ENCODE results near the gene CEP170B. TPM values are rescaled to one million over a fixed set of nuclear protein-coding genes. Genes with fewer than 3 reads are reported as not detected.

Gene CEP170B
- total and polyA plus RNA-seq, 8 donors, result 9.6 to 483 (median 29.1) TPM

- intact Hi-C loops (cut with DNase I; ENCODE audit: low total_unique reads), result no loop called here
- Histone ChIP-seq H3K27ac (peak overlapping the region in 2 of 5 donors; percentile 67 to 83), H3K4me3 (peak overlapping the region; percentile 55 to 70 (median 62)), H3K36me3 (peaks cover 0 to 3% (median 0%) of the 10 kb centered on the region in 4 donors), H3K4me1 (peaks cover 11 to 27% (median 26%) of the 10 kb centered on the region in 4 donors), H3K9me3 (no peaks in the 10 kb centered on the region), H3K27me3 (peaks cover 0 to 33% (median 12%) of the 10 kb centered on the region in 3 donors)
- no peak for DNase-seq
- WGBS, 5 donors, result 13 to 64% (median 16%) methylated on average over 3 to 41 of the region's 42 CpGs
- no peak for TF ChIP-seq EP300 (IDR thresholded peaks at IDR 0.05)
- TF ChIP-seq POLR2AphosphoS5 (IDR thresholded peaks at IDR 0.05), result no peak
- TF ChIP-seq, protein P1, sequence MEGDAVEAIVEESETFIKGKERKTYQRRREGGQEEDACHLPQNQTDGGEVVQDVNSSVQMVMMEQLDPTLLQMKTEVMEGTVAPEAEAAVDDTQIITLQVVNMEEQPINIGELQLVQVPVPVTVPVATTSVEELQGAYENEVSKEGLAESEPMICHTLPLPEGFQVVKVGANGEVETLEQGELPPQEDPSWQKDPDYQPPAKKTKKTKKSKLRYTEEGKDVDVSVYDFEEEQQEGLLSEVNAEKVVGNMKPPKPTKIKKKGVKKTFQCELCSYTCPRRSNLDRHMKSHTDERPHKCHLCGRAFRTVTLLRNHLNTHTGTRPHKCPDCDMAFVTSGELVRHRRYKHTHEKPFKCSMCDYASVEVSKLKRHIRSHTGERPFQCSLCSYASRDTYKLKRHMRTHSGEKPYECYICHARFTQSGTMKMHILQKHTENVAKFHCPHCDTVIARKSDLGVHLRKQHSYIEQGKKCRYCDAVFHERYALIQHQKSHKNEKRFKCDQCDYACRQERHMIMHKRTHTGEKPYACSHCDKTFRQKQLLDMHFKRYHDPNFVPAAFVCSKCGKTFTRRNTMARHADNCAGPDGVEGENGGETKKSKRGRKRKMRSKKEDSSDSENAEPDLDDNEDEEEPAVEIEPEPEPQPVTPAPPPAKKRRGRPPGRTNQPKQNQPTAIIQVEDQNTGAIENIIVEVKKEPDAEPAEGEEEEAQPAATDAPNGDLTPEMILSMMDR (IDR thresholded peaks at IDR 0.05), result no peak
- no peak for TF ChIP-seq POLR2A (IDR thresholded peaks at IDR 0.05)
Observed at GRCh38 chr14:104933746-104934733, 69.0 kb downstream of the CEP170B start.

DNA sequence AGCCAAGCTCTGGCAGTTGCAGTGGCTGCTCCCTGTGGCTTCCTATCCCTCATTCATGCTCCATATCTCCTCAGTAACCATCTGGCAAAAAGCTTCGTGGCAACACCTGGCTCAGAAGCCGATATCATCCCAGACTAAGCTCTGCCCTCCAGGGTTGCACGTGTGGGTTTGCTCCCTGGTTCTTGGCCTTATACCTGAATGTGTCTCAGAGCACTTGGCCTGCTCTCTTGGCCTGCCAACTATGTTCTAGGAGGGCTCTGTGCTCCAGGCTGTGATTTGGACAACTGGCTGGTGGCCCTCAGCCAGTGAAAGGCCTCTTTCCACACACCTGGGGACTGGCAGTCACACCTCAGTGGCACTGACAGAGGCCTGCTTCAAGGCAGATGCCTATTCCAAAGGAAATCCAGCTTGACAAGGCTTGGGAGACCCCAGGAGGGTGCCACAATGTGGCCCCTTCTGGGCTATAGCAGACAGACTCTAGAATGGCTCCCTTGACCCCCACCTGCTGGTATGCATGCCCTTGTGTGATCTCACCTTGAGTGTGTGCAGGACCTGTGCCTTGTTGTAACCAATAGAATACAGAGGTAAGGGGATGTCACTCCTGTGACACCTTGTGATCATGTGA is 70.1 kb downstream of the CEP170B start:
- intact Hi-C loops (cut with DNase I; ENCODE audit: low total_unique reads), result no loop called here
- peaks cover 0 to 14% (median 0%) of the 10 kb centered on the region in 4 donors for H3K36me3 ChIP-seq
- no peak for DNase-seq
- no peak overlapping the region for H3K4me3 ChIP-seq
- H3K27ac ChIP-seq, result no peak overlapping the region
- H3K27me3 ChIP-seq, result peaks cover 0 to 33% (median 12%) of the 10 kb centered on the region in 3 donors
- H3K9me3 ChIP-seq, result no peaks in the 10 kb centered on the region
- WGBS, 5 donors, result 36 to 60% (median 59%) methylated on average over 3 of the region's 3 CpGs
- H3K4me1 ChIP-seq, result peaks cover 11 to 27% (median 26%) of the 10 kb centered on the region in 4 donors
- TF ChIP-seq, protein P1 (IDR thresholded peaks at IDR 0.05), result no peak
- TF ChIP-seq POLR2AphosphoS5 (IDR thresholded peaks at IDR 0.05) (no peak), POLR2A (IDR thresholded peaks at IDR 0.05) (no peak), EP300 (IDR thresholded peaks at IDR 0.05) (no peak)

DNA sequence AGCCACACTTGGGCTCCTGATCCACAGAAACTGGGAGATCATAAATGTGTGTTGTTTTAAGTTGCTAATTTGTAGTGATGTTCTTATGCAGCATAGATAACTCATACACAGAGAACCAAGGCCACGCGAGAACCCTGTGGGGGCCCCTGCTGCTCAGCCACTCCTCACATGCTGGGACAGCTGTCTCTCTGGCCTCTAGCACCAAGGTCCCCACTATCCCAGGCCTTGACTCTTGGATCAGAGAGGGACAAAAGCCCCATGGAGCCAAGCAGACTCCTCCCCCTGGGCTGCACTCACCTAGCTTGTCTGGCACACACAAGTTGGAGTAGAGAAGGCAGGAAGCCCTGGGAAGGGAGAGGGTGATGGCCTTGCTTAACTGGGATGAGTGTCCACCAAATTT is 70.9 kb downstream of the CEP170B start:
- intact Hi-C loops (cut with DNase I; ENCODE audit: low total_unique reads), result no loop called here
- H3K27me3 ChIP-seq, result peaks cover 0 to 33% (median 12%) of the 10 kb centered on the region in 3 donors
- no peak for DNase-seq
- H3K36me3 ChIP-seq, result peaks cover 0 to 17% (median 0%) of the 10 kb centered on the region in 4 donors
- peaks cover 11 to 27% (median 26%) of the 10 kb centered on the region in 4 donors for H3K4me1 ChIP-seq
- H3K9me3 ChIP-seq, result no peaks in the 10 kb centered on the region
- H3K4me3 ChIP-seq, result no peak overlapping the region
- TF ChIP-seq POLR2A (IDR thresholded peaks at IDR 0.05), result no peak
- no peak overlapping the region for H3K27ac ChIP-seq
- WGBS, 5 donors, result 41 to 83% (median 75%) methylated on average over 2 of the region's 2 CpGs

DNA sequence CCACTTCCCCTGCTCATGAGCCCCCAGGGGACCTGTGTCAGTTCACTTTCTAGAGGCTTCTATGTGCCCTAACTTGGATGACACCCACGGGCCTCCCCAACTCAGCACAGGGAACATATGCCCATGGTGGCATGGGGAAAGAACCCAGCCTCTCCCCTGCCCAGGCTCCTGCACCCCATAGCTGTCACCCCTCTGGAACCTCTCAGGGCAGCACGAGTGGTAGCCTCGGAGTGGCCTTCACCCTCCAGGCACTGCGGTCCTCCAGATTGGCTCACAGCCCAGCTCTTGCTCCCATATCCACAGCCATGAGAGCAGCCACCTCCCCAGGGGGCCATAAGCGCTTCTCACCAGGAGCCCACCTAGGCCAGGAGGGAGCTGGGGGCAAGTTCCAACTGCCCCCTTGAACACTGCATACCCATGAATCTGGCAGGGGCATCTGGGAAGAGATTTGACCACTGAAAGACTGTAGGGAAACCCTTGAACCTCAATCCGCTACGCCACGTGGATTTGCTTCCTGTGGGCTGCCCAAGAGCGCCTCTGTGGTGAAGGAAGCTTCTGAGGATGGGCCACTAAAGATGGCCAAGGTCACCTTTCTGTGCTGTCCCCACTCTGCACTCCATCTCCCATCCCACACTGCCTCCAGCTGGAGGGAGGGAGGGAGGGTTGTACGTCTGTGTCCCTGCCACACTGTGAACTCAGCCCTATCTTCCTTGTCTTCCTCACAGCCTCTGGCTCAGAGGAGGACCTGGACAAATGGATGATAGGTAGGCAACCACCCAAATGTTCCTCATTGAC is 71.5 kb downstream of the CEP170B start:
- Histone ChIP-seq H3K27ac (no peak overlapping the region), H3K27me3 (peaks cover 0 to 32% (median 12%) of the 10 kb centered on the region in 3 donors), H3K4me3 (no peak overlapping the region), H3K4me1 (peaks cover 11 to 26% (median 25%) of the 10 kb centered on the region in 4 donors), H3K36me3 (peaks cover 0 to 22% (median 2%) of the 10 kb centered on the region in 4 donors), H3K9me3 (no peaks in the 10 kb centered on the region)
- WGBS, 5 donors, result 63 to 87% (median 72%) methylated on average over 6 to 10 of the region's 10 CpGs
- no peak for DNase-seq
- TF ChIP-seq POLR2AphosphoS5 (IDR thresholded peaks at IDR 0.05), result no peak
- no peak for TF ChIP-seq EP300 (IDR thresholded peaks at IDR 0.05)
- TF ChIP-seq POLR2A (IDR thresholded peaks at IDR 0.05), result no peak
- TF ChIP-seq, protein P1 (IDR thresholded peaks at IDR 0.05), result no peak
- intact Hi-C loops (cut with DNase I; ENCODE audit: low total_unique reads), result no loop called here
